ENCODE measurements around the gene INCENP.

DNA sequence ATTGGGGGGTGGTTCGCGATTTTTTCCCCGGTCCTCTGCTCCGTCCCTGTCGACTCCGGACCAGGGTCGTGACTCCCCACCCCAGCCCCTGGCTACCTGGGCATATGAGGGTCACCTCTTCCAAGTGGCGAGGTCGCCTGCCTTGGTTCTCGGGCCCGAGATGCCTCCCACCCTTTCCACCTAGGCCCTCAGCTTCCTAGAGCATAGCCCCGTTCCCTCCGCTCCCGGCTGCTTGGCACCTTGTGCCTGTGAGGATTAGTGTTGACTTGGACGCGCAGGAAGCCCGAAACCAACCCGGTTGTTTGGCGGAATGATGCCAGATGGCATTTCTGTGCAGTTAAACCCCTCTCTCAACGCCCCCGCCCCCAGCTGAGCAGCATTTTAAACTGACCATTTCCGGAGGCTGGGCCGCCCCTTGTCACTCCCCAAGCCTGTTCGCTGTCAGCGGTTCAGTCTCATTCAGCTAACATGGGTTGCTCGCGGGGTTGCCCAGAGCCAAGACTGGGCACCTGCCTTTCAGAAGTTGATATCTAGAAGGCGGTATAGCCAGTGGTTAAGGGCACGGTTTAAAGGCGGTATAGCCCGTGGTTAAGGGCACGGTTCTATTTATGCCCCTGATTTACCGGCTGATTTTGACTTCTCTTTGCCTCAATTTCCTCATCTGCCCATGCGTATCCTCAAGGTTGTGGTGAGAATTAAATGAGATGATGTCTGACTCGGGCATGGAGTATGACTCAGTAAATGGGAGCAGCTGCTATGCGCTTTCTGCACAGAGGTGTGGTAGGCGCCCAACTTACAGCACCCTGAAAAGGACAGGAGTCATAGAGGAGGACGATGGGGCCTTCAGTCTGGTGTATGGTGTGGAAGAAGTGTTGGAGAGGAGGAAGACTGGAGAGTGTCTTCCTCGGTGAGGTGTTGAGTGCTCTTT is 639 bp downstream of the INCENP start:
- no peak for TF ChIP-seq POLR2A (IDR thresholded peaks at IDR 0.05)
- TF ChIP-seq, protein P1, sequence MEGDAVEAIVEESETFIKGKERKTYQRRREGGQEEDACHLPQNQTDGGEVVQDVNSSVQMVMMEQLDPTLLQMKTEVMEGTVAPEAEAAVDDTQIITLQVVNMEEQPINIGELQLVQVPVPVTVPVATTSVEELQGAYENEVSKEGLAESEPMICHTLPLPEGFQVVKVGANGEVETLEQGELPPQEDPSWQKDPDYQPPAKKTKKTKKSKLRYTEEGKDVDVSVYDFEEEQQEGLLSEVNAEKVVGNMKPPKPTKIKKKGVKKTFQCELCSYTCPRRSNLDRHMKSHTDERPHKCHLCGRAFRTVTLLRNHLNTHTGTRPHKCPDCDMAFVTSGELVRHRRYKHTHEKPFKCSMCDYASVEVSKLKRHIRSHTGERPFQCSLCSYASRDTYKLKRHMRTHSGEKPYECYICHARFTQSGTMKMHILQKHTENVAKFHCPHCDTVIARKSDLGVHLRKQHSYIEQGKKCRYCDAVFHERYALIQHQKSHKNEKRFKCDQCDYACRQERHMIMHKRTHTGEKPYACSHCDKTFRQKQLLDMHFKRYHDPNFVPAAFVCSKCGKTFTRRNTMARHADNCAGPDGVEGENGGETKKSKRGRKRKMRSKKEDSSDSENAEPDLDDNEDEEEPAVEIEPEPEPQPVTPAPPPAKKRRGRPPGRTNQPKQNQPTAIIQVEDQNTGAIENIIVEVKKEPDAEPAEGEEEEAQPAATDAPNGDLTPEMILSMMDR (IDR thresholded peaks at IDR 0.05), result no peak

Data from lower leg skin (tissue), 3 donors.